Sciatic nerve (tissue), 2 donors: ENCODE data around the gene RBKS. TPM values are rescaled to one million over a fixed set of nuclear protein-coding genes. Genes with fewer than 3 reads are reported as not detected.

Experiments used
- ATAC-seq: fragments of 200-7000 bp; cut with Tn5 transposase; one replicate; pipeline ENCODE4 v1.9.1; 2020; ENCODE audit warnings: mild to moderate bottlenecking, moderate library complexity
- DNase-seq: peaks from one replicate; pipeline ENCODE4 v3.0.0-alpha.2; 2020; ENCODE audit warnings: low spot score
- intact Hi-C: fragments of 100-400 bp; cut with DNase I; formaldehyde crosslinking; loops from one replicate; pipeline ENCODE4 v1.14.2; 2022
- total RNA-seq: library from RNA; stranded (reverse); fragmentation: NEBNext Ultra II Directional; extraction: Animal tissue kit (Norgen Biotek cat#: 25700); gene quantifications from one replicate; pipeline ENCODE4 v1.2.1, GENCODE V29; 2021
- donor health status: DM: no; HTN: no; CAD: no.
- donor health status: DM: no; HTN: no; CAD: no.

RBKS gene
- 4.8 TPM for total RNA-seq

GRCh38 chr2:27890146-27890923 lies at the start of gene RBKS, which contains the start of gene BABAM2:
RBKS (minus strand) TSS chr2:27890387; CDS start chr2:27890345, 42 bp downstream.
BABAM2 (plus strand) TSS chr2:27890729; CDS start chr2:27894557, 3,828 bp downstream.
- ATAC-seq: peak; percentile 94
- peak; percentile 91 for DNase-seq
- intact Hi-C loops: no loop called here

DNA sequence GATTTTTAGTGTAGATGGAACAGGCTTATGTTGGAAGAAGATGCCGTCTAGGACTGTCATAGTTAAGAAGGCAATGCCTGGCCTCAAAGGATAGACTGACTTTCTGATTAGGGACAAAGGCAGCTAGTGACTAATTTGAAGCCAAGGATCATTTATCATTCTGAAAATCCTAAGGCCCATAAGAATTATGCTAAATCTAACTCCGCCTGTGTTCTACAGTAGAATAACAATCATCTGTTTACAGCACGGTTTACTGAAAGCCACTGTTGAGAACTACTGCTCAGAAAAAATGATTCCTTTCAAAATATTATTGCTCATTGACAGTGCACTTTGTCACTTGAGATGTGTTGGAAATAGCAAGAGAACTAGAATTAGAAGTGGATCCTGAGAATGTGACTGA lies 44.8 kb upstream of the RBKS start:
- DNase-seq (no peak), ATAC-seq (no peak)
- intact Hi-C loops: no loop called here

- ATAC-seq (no peak), DNase-seq (no peak)
- intact Hi-C loops: no loop called here
Measured at GRCh38 chr2:27932396-27932795, 42.2 kb upstream of the RBKS start.

- intact Hi-C loops: no loop called here
- ATAC-seq (no peak), DNase-seq (no peak)
Measured at GRCh38 chr2:27931361-27931950, 41.3 kb upstream of the RBKS start.

- ATAC-seq (no peak), DNase-seq (no peak)
- intact Hi-C loops: no loop called here
Measured at GRCh38 chr2:27929916-27930486, 39.8 kb upstream of the RBKS start.

DNA sequence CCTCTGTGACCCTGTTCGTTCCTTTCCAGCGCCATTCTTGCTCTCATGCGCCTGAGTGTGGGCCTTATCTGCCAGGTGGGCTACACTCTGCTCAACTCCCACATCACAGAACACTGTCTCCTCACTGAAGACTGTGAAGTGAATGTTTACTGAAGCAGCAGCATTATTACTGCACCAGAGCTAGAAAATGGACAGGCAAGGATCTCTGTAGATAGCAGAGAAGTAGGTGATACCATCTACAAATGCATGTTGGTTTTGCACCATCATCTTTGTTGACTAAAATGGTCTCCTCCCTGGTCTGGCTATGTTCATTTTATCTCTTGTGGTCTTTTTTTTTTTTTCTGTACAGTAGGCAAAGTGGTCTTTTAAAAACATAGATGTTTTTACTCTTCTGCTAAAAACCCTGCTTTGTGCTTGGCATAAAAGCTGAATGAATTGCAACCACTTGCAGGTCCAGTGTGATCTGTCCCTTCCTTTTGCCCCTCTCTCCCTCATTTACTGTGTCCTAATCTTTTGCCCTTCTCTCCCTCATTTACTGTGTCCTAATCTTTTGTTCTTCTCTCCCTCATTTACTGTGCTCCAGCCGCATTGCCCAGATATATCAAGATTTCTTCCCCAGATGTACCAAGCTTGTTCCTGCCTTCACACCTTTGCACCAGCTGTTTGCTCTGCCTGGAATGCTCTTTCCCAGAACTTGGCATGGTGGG lies 35.7 kb upstream of the RBKS start:
- no peak for ATAC-seq
- no peak for DNase-seq
- intact Hi-C loops: no loop called here

DNA sequence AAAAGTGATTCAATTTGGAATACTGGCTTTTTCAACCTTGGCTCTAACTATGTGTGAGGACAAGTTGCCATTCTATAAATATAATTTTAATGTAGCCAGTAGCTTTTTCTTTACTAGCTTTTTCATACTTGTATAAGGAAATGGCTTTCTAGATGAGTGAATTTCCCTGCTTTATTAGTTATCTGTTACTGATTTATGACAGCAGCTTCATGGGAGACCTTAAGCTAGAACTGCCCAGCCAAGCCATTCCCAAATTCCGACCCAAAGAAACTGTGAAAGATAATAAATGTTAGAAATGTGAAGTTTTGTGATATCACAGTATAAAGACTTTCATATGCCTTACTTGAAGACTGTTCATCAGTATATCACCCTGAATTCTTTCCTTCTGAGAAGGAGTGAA lies 32.7 kb upstream of the RBKS start:
- ATAC-seq: no peak
- DNase-seq: no peak
- intact Hi-C loops: no loop called here

GRCh38 chr2:27921880-27922547 lies 31.8 kb upstream of the RBKS start:
- ATAC-seq (no peak), DNase-seq (no peak)
- intact Hi-C loops: no loop called here

GRCh38 chr2:27921424-27921823 lies 31.2 kb upstream of the RBKS start:
- intact Hi-C loops: no loop called here
- DNase-seq: no peak
- no peak for ATAC-seq

DNA sequence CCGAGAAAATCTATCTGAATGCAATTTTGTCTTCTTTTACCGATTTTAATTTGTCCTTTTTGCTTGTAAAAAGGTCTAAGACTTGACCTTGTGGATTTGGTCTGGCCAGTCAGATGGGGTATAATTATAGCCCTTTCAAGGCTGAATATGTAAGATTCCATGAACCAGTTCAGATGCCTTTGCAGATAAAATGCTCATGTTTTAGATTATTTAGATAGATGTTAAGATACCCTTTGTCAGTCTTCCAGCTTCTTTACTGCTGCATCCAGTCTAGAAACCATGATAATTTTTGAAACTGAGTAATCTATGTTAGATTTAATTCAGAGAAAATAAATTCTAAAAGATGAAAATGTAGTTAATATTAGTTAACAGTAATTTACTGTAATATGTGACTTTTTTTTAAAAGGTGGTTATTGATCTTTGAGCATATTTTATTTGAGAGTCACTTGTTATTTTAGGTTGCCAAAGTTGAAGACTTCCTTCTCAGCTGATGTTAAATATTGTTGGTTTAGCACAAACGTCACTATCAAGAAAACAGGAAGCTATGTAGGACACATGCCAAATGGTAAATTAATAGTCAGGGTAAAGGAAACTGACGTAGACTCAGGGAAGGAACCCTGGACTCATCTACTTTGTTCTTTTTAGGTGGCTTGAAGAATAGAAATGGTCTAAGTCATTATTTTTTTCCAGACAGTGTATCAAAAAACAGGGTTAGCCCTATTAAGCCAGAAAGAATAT lies 30.1 kb upstream of the RBKS start:
- no peak for DNase-seq
- peak; percentile 77 for ATAC-seq
- intact Hi-C loops: no loop called here

DNA sequence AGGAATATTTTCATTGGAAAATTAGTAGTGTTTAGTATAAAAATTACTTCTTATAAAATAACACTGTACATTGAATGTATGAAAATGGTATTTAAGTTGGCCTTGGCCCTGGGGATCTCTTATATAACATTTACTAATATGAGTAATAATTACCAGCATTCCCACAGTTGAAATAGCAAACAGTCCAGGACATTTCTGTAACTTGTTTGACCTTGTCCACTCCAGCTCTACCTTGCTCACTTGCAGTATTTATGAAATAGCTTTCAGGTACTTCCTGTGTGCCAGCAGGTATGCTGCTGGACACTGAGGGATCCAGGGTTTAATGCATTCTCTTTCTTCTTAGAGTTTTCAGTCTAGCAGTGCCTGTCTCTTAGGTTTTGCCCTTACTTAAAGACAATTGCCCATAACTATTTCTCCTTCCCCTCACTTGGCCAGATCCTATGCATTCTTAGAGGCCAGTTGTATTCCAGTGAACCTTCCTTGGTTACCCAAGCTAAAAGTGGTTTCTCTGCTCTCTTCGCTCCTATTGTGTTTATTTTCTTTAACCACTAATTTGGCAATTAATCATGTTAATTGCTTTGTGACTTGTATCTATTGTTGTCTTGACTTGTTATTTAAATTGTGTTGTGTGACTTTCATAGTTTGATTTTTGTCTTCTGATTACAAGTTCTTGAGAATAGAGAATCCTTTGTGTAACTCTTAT lies 26.3 kb upstream of the RBKS start:
- intact Hi-C loops: no loop called here
- no peak for ATAC-seq
- no peak for DNase-seq

DNA sequence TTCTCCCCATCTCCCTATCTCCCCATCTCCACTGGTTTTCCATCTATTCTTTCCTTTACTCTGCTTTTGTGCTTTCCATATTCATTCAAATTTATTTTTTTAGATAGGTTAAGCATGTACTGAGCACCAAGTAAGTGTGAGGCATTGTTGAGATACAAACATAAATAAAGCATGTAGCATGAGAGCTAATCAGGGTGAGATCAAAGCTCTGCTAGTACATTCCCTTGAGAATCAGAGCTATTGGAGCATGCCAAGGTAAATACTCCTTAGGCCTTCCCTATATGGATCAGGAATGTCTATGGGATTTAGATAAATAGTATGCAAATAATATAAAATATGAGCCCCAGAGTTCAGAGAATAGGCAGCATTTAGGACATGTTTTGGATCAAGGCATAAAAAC lies 25.7 kb upstream of the RBKS start:
- DNase-seq (no peak), ATAC-seq (no peak)
- intact Hi-C loops: no loop called here

GRCh38 chr2:27915191-27915590 lies 25.0 kb upstream of the RBKS start:
- ATAC-seq (peak; percentile 93), DNase-seq (no peak)
- intact Hi-C loops: no loop called here

DNA sequence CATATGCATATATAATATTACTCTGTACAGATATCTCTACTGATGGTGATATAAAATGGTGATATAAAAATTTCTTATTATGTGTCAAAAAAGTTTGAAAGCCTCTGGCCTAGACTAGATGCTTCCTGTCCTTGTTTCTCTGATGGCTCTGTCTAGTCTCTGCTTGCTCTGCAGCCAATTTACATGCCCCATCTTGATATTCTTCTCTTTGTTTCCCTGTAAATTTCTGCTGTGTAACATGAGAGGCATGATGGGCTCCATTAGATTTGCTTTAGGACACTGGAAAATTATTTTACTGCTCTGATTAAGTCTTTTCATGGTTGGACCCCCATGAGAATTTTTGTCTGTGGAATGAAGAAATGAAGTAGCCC lies 24.6 kb upstream of the RBKS start:
- DNase-seq: no peak
- peak; percentile 32 for ATAC-seq
- intact Hi-C loops: no loop called here

DNA sequence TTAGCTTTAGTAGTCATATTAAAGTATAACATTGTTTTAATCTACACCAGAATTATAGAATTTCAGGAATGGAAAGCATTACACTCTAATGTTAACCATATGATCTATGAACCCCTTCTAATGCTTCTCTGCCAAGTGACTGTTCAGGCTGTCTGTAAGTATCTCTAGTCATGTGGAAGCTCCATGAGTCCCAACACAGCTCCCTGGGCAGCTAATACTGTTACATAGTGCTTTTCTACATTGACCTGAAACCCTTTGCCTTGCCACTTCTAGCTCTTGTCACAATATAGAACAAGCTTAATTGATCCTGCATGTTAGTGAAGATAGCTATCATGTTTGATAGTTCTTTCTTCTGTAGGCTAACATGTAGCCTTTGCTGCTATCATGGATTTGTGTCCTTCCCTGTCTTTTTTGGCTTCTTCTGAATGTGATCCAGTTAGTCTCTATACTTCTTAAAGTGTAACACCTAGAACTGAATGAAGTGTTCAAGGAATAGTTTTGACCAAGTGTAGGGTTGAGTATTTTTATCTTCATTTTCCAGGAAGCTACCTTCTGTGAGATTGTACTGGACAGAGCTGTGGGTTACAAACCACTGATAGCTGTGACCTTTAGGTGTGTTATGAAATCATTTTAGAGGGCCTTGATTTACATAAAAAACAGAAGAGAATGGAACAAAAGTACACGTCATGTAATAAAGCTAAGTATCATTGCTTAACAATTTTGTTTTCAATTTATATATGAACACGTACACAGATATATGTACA lies 24.0 kb upstream of the RBKS start:
- DNase-seq (no peak), ATAC-seq (no peak)
- intact Hi-C loops: no loop called here

DNA sequence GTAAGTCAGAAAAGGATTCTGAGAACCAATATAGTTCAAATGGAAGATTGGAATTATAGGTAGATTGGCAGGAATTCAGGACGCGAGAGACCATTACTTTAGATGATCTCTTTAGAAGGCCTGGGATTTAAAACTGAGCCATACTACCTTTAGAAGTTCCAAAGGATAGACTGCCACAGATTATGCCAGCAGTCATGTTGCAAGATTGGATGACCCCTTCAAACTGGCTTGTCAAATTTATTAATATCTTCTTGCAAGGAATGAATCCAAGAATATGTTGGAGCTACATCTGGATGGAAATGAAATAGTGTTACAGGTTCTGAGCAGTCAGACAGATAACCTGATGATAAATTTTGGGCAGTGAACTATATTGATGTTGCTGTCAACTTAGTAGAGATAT lies 22.3 kb upstream of the RBKS start:
- no peak for DNase-seq
- intact Hi-C loops: no loop called here
- no peak for ATAC-seq

- intact Hi-C loops: no loop called here
- ATAC-seq (no peak), DNase-seq (no peak)
Measured at GRCh38 chr2:27911458-27912210, 21.4 kb upstream of the RBKS start.
